ENCODE data around the gene FCAR.
"Not testable (repeated sequence)": the region's sequence is repeated elsewhere in the genome, so short reads cannot be mapped to it uniquely, and the experiment has no call there.

DNA sequence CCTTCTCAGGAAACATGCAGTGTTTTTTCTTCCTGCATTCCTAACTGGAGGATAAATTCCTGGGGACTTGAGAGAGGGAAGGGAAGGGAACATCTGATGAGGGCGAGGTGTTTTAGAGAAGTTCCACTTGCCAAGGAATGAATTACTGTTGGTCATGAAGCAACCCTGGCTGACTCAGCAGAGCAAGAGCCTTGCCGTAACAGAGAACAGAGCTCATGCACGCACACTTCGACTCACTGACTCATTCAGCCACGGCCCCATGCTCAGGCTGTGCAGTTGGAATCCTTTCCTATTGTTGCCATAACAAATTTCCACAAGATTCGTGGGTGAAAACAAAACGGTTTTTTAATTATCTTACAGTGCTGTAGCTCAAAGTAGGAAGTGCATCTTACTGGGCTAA is 48.7 kb upstream of the FCAR start:
- TF ChIP-seq CTCF (IDR thresholded peaks at IDR 0.05; ENCODE audit: low read depth, low read length, poor library complexity, severe bottlenecking); EZH2phosphoT487 (IDR thresholded peaks at IDR 0.05; ENCODE audit: borderline replicate concordance, low read length): not testable (repeated sequence)

Data from DOHH2 (cell line).